ENCODE results near the gene TERB1. TPM values are rescaled to one million over a fixed set of nuclear protein-coding genes. Genes with fewer than 3 reads are reported as not detected.
"Not testable (repeated sequence)": the region's sequence is repeated elsewhere in the genome, so short reads cannot be mapped to it uniquely, and the experiment has no call there.

TERB1 gene
- total RNA-seq, 1 donor: not detected

DNA sequence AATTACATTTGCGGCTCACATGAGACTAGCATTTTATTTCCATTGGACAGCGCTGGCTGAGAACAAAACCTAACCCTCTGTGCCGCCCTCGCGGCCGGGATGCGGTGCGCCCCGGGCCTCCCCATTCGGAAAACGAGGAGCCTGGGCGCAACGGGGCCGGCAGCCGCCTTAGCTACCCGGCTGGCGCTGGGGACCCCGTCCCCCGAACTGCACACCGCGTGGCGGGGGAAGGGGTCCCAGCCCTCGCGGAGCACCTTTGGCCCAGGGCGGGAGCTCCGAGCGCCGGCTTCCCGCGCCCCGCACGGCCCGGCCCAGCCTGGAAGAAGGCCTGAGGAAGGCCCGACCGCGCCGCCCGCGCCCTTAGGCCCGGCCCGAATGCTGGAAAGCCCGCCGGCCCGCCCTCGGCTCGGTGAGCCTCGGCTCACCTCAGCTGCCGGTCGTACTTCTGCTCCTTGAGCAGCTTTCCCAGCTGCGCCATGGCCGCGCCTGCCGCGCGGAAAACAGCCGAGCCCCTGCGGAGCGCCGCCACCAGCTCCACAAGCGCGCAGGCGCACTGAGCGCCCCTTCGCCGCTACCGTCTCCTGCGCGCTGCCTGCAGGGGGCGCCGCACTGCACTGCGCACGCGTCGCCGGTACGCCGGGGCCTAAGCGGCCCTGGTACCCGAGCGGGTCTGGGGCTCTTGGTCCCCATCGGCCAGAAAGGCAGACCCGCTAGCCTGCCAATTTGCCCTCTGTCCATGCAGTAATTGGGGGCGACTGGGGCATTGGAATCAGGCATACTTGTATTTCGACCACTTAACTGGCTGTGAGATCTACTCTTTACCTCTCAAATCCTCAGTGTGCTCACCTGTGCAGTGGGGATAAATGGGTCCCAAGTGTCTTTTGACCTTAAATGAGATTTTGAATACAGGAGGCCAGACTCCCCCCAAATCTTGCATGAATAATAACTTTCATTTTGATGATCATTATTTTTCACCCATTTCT is 29.3 kb upstream of the TERB1 start, which contains the start of gene NAE1:
Gene NAE1 (minus strand): TSS at position 555 of the 983 bp plus-strand sequence. CDS start 77 bp downstream, at position 478.
- peak; percentile 89 to 97 (median 93) for DNase-seq (ENCODE audit: low read depth in 2 of 3, low spot score in 2 of 3)

DNA sequence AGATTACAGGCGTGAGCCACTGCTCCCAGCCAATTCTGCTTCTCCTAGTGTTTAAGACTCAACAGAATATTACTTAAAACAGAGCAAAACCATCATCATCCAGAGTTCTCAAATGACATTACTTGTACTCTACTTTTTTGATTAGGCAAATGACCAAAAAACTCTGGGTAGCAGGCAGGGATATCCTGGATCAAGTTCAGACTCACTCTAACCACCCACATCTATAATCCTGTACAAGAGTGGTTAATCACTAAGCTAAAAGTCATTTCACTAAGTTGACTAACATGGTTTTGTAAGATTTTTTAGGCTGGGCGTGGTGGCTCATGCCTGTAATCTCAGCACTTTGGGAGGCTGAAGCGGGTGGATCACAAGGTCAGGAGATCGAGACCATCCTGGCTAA is 22.6 kb upstream of the TERB1 start:
- DNase-seq (ENCODE audit: low read depth in 2 of 3, low spot score in 2 of 3): no peak

- no peak for DNase-seq (ENCODE audit: low read depth in 2 of 3, low spot score in 2 of 3)
These were observed 13.3 kb upstream of the TERB1 start for GRCh38 chr16:66814734-66815133.

- DNase-seq (ENCODE audit: low read depth in 2 of 3, low spot score in 2 of 3): no peak
These were observed 9.7 kb upstream of the TERB1 start for GRCh38 chr16:66811043-66811442.

DNA sequence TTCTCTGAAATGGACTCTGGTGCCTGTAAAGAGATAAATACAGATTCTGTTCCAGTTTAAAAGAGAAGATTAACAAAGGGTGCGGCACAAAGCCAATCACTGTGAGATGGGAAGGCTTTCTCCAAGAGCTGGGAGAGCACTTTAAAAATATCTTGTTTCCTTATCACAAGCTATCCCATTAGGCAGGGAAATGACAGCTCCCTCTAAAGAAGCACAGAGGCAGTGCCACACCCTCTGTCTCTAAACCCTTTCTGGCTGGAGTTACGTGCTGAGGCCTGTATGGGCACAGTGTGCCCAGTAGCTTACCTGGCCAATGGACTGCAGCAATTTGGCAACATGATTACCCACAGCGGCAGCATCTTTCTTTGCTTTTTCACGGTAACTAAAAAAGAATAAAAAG is 9.0 kb upstream of the TERB1 start:
- no peak for DNase-seq (ENCODE audit: low read depth in 2 of 3, low spot score in 2 of 3)

GRCh38 chr16:66809765-66810164 is 8.4 kb upstream of the TERB1 start:
- no peak for DNase-seq (ENCODE audit: low read depth in 2 of 3, low spot score in 2 of 3)

DNA sequence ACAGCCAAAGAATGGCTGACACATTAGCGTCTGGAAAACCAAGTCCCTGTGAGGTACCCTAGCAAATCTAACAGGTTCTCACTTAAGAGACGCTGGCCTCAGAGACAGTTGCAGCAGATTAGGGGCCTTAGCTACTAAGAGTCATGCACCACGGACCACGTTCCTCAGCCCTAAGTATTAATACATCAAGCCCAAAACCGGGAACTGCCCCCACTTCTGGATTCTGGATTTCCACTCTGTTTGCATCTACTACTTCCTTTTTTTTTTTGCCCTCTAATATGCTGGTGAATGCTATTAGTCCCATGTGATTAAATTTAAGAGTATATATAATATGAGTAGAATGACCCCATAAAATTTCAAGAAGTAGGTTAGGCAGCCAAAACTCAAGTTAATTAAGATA is 775 bp upstream of the TERB1 start:
- DNase-seq (ENCODE audit: low read depth in 2 of 3, low spot score in 2 of 3): no peak

DNA sequence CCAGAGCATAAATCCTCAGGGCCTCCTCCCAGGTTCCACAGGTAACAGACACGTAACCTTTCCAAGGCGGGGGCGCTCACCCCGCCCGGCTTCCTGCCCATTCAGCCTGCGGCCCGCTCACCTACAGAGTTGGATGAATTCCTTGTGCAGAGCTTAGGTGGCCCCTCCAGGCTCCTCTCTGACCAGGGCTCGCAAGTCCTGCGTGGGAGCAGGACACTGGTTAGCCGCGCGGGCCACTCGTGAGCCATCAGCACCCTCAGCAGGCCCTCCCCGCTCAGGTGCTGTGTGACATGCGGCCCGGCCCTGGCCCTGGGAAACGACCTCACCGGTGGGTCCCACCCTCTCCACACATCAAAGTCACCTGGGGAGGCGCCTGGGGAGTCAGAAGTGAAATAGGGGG is 528 bp downstream of the TERB1 start:
- no peak for DNase-seq (ENCODE audit: low read depth in 2 of 3, low spot score in 2 of 3)

DNA sequence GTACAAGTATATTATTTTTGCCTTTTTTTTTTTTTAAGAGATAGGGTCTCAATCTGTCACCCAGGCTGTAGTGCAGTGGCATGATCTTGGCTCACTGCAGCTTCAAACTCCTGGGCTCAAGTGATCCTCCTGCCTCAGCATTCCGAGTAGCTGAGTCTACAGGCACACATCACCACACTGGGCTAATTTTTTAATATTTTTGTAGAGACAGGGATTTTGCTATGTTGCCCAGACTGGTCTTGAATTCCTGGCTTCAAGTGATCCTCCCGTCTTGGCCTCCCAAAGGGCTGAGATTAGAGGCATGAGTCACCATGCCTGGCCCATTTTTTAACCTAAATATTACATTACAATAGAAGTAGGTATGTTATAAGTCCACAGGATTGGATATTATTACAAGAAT is 3.2 kb downstream of the TERB1 start:
- no peak for DNase-seq (ENCODE audit: low read depth in 2 of 3, low spot score in 2 of 3)

GRCh38 chr16:66793984-66794383 is 7.4 kb downstream of the TERB1 start:
- DNase-seq (ENCODE audit: low read depth in 2 of 3, low spot score in 2 of 3): not testable (repeated sequence)

- no peak for DNase-seq (ENCODE audit: low read depth in 2 of 3, low spot score in 2 of 3)
These were observed 11.2 kb downstream of the TERB1 start for GRCh38 chr16:66790130-66790733.

- no peak for DNase-seq (ENCODE audit: low read depth in 2 of 3, low spot score in 2 of 3)
These were observed 14.0 kb downstream of the TERB1 start for GRCh38 chr16:66787427-66787826.

DNA sequence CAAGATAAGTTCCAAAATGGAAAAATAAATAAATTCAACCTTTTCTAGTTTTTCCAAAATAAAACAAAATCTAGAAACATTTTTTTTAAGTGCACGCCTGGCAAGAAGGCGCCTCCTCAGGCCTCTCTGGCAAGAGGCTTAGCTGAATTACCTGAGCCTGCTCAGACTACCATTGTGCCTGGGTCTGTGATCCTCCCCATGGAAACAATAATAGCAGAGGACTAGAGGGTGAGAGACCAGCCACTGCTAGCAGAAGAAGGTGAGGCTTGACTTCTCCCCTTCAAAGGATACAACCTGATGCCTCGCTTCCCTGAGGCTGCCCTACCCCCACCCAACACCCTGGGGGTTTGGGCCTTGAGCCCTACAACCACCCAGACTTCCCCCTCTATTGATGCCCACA is 14.8 kb downstream of the TERB1 start:
- DNase-seq (ENCODE audit: low read depth in 2 of 3, low spot score in 2 of 3): no peak

- DNase-seq (ENCODE audit: low read depth in 2 of 3, low spot score in 2 of 3): no peak
These were observed 24.9 kb downstream of the TERB1 start for GRCh38 chr16:66776457-66776856.

GRCh38 chr16:66774981-66775380 is 26.4 kb downstream of the TERB1 start:
- DNase-seq (ENCODE audit: low read depth in 2 of 3, low spot score in 2 of 3): peak in 1 of 3 donors; percentile 13

DNA sequence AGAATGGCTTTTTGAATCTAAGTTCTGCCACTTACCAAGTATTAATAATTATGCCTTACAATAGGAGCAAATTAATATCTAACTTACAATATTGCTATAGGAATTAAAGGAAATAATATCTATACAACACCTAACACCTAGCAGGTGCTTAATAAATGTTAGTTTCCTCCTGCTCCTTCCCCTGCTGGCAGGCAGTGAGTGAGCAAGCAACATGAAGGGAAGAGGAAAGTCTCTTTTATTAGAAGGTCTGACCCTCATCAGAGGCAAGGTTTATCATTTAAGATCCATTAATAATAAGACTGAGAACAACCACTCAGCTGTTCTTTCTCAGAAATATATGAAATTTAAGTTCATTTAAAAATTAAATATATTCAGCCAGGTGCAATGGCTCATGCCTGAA is 43.3 kb downstream of the TERB1 start:
- DNase-seq (ENCODE audit: low read depth in 2 of 3, low spot score in 2 of 3): no peak

GRCh38 chr16:66754819-66755218 is 46.6 kb downstream of the TERB1 start:
- no peak for DNase-seq (ENCODE audit: low read depth in 2 of 3, low spot score in 2 of 3)

DNA sequence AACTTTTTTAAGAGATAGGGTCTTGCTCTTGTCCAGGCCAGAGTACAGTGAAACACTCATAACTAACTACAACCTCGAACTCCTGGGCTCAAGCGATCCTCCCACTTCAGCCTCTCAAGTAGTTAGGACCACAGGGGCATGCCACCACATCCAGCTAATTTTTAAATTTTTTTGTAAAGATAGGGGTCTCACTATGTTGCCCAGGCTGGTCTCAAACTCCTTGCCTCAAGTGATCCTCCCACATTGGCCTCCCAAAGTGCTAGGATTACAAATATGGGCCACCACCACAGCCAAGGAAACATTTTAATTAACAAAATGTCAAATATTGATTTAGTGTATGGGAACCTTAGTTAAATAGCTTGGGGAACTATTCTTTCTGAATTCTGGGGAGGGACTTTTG is 47.2 kb downstream of the TERB1 start:
- DNase-seq (ENCODE audit: low read depth in 2 of 3, low spot score in 2 of 3): no peak

GRCh38 chr16:66752958-66753357 is 48.4 kb downstream of the TERB1 start:
- DNase-seq (ENCODE audit: low read depth in 2 of 3, low spot score in 2 of 3): no peak

DNA sequence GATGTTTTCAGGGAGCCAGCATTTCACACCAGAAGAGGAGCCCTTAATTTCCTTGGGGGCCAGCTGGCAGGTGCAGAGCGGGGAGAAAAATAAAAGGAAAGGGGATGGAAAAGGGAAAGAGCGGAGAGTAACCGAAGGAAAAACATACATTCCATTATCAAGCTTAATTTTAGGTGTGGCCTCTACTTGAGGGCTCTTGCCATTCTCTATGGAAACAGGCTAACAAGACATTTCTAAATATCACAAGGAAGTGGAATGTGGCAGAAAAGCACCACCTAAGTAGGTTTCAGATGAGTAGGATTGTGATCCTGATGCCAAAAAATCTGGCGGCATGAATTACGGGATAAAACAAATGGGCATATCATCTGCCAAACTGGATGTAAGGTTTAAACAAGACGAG is 49.0 kb downstream of the TERB1 start:
- DNase-seq (ENCODE audit: low read depth in 2 of 3, low spot score in 2 of 3): no peak

DNA sequence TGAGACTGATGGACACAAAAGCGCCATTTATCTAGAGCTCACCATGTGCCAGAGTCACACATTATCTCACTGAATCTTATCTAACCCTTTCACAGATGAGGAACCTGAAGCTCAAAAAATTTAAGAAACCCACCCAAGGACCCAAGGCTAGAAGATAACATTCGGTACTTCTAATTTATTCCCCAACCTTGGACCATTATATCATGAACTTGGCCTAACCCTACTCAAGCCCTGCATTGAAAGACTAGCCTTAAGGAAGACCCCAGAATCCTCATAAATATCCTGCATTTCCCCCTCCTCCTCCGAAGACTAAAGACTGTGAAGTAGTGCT is 49.4 kb downstream of the TERB1 start:
- DNase-seq (ENCODE audit: low read depth in 2 of 3, low spot score in 2 of 3): no peak
